SW 1271 (cell line): ENCODE data around the gene GATAD2B.
"Not testable (repeated sequence)": the region's sequence is repeated elsewhere in the genome, so short reads cannot be mapped to it uniquely, and the experiment has no call there.

ENCODE experiments used
- DNase-seq, 2 experiments: peaks; one replicate each; lab custom pipeline; 2025; lab: John Stamatoyannopoulos, UW

The GATAD2B gene

DNA sequence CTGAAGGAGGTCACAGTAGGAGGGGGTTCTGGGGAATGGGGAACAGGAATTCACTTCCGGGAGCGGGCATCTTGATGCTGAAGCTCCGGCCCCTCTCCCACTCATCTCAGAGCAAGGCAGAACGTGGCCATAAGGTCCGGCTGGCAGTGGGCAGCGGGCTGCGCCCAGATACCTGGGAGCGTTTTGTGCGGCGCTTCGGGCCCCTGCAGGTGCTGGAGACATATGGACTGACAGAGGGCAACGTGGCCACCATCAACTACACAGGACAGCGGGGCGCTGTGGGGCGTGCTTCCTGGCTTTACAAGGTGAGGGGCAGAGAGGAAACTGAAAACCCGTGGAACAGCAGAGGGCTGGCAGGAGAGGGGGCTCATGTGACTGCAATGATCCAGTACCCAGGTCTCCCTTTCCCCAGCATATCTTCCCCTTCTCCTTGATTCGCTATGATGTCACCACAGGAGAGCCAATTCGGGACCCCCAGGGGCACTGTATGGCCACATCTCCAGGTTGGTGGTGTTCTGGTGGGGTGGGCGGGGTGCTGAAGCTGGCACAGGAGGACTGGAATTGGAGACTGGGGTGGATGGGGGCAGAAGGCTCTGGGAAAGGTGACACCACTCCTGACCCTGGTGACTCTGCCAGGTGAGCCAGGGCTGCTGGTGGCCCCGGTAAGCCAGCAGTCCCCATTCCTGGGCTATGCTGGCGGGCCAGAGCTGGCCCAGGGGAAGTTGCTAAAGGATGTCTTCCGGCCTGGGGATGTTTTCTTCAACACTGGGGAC, 144.5 kb downstream of the GATAD2B start:
- DNase-seq = no peak

DNA sequence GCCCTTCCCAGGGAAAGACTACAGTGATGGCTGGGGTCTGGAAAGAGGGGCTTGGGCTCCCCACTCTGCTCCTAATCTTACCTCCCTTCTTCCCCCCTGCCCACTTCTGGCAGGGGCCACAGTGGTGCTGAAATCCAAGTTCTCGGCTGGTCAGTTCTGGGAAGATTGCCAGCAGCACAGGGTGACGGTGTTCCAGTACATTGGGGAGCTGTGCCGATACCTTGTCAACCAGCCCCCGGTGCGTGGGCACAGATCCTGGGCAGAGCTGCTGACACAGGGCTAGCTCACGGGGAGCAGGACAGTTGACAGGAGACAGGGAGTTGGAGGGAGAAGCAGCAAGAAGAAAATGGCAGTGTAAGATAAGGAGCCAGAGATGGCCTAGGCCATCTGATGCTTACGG, 145.1 kb downstream of the GATAD2B start:
- DNase-seq = no peak

DNA sequence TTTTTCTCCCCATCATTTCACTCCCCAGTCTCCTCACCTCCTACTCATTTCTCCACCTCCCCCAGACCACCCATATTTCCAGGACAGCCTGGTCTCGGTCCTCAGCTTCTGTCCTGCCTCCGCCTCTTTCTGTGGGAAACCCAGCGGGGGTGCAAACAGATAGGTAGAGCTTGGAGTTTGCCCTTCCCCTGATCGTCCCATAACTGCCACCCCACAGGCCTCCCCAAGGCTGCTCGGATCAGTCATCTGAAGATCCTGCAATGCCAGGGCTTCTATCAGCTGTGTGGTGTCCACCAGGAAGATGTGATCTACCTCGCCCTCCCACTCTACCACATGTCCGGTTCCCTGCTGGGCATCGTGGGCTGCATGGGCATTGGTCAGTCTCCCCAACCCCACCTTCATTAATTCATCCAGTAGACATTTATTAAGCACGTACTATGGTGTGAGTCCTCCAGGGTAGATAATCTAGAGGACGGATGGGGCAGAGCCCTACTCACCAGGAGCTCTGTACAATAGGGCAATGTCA, 145.9 kb downstream of the GATAD2B start:
- DNase-seq = no peak

DNA sequence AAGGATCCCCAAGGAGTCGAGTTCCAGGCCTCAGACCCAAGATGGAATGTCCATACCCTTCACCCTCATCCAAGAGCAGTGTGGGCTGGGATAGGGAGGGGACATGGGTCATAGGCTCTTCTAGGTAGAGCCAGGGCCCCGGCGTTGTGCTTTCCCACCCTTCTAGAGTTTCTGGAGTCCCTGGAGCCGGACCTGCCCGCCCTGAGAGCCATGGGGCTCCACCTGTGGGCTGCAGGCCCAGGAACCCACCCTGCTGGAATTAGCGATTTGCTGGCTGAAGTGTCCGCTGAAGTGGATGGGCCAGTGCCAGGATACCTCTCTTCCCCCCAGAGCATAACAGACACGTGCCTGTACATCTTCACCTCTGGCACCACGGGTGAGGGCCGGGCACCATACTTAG, 146.4 kb downstream of the GATAD2B start:
- DNase-seq = no peak

DNA sequence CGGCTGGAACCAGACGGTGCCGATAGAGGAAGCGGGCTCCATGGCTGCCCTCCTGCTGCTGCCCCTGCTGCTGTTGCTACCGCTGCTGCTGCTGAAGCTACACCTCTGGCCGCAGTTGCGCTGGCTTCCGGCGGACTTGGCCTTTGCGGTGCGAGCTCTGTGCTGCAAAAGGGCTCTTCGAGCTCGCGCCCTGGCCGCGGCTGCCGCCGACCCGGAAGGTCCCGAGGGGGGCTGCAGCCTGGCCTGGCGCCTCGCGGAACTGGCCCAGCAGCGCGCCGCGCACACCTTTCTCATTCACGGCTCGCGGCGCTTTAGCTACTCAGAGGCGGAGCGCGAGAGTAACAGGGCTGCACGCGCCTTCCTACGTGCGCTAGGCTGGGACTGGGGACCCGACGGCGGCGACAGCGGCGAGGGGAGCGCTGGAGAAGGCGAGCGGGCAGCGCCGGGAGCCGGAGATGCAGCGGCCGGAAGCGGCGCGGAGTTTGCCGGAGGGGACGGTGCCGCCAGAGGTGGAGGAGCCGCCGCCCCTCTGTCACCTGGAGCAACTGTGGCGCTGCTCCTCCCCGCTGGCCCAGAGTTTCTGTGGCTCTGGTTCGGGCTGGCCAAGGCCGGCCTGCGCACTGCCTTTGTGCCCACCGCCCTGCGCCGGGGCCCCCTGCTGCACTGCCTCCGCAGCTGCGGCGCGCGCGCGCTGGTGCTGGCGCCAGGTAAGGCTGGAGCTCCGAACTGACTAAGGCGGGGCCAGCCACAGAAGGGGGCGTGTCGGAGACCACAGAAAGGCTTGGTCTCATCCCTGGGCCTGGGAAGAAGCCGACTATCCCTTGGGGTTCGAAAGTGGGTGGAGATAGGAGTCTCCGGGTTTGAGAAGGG, 147.1 kb downstream of the GATAD2B start:
- DNase-seq = no peak

DNA sequence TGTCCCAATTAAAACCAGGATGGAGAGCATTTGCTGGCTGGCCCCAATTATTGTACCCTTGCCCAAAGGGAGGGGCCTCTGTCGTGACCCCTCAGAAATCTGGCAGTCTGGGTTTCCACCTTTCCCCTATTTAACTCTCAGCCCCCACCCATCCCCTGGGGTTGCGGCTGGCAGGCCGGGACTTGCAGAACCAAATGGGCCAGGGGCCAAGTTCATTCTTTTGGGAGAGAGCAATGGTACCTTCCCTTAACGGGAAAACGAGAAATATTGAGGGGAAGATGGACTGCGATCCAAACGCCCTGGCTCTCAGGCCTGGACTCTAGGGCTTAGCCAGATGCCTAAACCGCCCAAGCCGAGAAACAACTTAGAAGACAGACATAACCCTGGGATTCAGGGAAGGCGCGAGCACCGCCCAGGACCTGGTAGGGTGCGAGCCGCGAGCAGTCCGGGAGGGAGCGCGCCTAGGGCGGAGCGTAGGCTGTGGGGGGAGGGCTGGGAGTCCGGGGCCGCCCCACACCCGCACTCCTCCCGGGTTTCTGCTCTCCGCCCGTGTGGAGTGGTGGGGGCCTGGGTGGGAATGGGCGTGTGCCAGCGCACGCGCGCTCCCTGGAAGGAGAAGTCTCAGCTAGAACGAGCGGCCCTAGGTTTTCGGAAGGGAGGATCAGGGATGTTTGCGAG, 147.9 kb downstream of the GATAD2B start, which contains the start of gene SLC27A3:
SLC27A3 (plus strand) TSS at position 628 of the 678 bp plus-strand sequence. CDS start 91 bp downstream, outside the sequence.
- DNase-seq = no peak

DNA sequence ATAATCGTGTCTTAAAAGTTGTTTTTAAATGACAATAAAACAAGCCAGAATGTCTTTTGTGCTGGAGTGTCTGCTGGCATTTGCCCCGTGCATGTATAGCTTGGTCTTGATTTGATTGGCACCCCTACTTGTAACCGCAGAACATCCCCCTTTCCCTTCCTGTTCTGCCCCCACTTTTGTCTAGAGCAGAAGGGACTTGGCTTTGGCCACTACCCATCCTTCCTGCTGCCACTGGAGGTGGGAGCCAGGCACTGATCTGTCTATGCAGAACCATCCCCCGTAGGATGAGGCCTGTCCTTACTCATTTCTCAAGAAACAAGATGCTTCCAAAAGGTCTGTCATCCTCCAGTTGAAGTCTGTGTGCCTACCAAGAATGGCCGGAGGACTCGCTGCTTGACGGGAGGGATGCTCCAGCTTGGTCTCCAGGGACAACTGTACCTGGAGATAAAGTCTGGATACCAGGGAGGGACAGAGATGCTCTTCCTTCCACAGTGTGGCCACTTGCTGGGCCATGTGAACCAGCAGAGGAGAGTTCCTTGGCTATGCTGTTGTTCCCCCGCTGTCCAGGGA, 148.7 kb downstream of the GATAD2B start:
- no peak for DNase-seq

- DNase-seq = no peak
Observed at GRCh38 chr1:153773096-153773921, 149.5 kb downstream of the GATAD2B start.

DNA sequence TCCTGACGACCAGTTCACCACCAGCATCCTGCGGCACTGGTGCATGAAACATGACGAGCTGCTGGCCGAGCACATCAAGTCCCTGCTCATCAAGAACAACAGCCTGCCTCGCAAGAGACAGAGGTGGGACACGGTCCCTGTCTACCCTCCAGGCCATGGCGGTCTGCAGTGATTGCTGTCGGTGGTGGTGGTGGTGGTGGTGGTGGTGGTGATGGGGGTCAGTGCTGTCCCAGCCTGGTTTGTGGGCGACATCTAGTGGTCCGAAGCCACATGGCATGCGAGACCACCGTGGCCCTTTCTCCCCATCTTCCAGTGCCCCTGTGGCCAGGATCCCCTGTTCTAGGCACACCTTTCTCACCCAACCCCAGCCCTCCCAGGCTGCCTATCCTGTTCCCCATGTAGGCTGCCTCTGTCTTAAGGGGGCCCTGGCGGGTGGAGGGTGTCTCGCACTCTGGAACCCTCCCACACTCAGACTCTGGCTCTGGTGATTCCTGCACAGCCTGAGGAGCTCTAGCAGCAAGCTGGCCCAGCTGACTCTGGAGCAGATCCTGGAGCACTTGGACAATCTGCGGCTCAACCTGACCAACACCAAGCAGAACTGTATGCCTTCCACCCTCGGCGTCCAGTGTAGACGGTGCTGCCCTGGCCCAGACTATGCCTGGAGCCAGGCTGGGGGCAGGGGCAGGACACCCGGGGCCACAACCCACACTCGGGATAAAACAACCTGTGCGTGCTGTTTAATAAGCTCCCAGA, 150.8 kb downstream of the GATAD2B start:
- DNase-seq = no peak

- DNase-seq = no peak
Observed at GRCh38 chr1:153771261-153771660, 151.5 kb downstream of the GATAD2B start.

DNA sequence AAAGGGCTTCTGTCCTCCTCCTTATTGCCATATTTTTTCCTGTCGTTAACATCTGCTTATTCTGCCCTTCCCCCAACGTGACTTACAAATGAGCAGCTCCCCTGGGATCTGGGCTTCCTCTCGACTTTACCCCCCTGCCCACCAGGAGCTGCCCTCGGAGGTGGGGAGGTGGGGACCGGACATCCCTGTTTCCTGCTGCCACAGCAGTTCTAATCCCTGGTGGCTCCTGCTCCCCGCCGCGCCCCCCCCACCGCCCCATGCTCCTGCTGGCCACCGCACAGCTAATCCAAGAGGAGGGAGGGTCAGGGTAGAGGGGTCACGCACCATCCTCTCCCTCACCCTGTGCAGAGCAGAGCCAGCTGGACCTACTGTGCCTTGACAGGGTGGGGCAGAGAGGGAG, 152.0 kb downstream of the GATAD2B start:
- DNase-seq = no peak

- DNase-seq = no peak
Observed at GRCh38 chr1:153769221-153769620, 153.6 kb downstream of the GATAD2B start.

- DNase-seq = no peak
Observed at GRCh38 chr1:153768316-153769181, 154.2 kb downstream of the GATAD2B start.

GRCh38 chr1:153767519-153767918, 155.3 kb downstream of the GATAD2B start:
- no peak for DNase-seq

DNA sequence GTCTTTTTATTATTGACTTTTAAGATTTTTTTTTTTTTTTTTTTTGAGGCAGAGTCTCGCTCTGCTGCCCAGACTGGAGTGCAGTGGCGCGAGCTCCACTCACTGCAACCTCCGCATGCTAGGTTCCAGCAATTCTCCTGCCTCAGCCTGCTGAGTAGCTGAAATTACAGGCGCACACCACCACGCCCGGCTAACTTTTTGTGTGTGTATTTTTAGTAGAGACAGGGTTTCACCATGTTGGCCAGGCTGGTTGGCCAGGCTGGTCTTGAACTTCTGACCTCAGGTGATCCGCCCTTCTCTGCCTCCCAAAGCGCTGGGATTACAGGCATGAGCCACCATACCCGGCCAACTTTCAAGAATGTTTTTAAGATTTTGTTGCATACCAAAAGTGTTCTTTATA, 156.1 kb downstream of the GATAD2B start:
- not testable (repeated sequence) for DNase-seq

- DNase-seq = no peak
Observed at GRCh38 chr1:153764310-153764709, 158.5 kb downstream of the GATAD2B start.

- no peak for DNase-seq
Observed at GRCh38 chr1:153763365-153764225, 159.2 kb downstream of the GATAD2B start.

DNA sequence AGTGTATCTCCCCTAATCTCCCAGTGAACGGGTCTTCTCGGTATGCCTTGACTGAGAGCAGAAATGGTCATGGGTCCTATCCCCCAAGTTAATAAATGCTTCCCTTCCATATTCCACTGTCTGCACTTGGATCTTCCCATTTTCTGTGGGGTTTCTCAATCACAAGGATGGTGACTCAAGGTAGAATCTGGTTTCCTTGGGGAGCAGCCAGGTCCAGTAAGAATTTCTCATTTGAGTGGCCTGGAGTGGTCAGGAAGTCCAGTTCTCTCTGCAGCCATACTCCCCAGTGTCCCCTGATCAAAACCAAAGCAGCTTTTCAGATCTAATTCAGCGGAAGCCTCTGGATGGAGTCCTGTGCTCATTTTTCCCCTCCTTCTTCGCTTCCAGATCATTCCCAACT, 162.3 kb downstream of the GATAD2B start:
- no peak for DNase-seq
